ENCODE results near the gene MBIP.
"Not testable (repeated sequence)": the region's sequence is repeated elsewhere in the genome, so short reads cannot be mapped to it uniquely, and the experiment has no call there.

The MBIP gene

DNA sequence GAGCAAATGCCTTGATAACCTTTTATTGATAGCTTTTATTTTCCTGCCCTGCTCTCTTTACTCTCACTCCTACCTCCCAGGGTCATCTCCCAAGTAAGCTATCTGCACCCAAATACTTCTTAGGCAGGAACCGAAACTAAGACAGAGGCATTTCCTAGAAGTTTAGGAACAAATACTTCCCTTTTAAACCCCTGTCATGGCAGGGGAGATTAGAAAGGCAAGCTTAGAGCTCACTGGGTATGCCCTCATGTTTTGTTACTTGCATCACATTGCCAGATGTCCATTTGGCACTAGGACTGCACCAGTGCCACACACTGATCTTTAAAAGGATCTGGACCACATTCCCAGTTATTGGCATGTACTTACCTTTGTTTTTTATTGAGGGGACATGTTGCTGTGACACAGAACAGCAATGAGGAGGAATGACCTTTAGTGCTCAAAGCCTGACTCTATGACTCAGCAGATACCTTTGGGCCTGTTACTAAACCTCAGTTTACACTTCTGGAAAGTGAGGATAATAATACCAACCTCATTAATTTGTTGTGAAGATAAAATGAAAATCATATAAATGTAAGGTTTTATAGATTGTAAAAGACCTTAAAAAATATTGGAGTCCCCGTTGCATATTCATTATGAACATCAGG lies 40.9 kb upstream of the MBIP start:
- DNase-seq, result no peak
- TF ChIP-seq, protein P1, sequence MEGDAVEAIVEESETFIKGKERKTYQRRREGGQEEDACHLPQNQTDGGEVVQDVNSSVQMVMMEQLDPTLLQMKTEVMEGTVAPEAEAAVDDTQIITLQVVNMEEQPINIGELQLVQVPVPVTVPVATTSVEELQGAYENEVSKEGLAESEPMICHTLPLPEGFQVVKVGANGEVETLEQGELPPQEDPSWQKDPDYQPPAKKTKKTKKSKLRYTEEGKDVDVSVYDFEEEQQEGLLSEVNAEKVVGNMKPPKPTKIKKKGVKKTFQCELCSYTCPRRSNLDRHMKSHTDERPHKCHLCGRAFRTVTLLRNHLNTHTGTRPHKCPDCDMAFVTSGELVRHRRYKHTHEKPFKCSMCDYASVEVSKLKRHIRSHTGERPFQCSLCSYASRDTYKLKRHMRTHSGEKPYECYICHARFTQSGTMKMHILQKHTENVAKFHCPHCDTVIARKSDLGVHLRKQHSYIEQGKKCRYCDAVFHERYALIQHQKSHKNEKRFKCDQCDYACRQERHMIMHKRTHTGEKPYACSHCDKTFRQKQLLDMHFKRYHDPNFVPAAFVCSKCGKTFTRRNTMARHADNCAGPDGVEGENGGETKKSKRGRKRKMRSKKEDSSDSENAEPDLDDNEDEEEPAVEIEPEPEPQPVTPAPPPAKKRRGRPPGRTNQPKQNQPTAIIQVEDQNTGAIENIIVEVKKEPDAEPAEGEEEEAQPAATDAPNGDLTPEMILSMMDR (IDR thresholded peaks at IDR 0.05; ENCODE audit: low read depth, low read length), result no peak
- peaks cover 52% of the 10 kb centered on the region for H3K27me3 ChIP-seq (ENCODE audit: insufficient read depth, low read depth, severe bottlenecking)
- H3K36me3 ChIP-seq, result no peaks in the 10 kb centered on the region
- peaks cover 3% of the 10 kb centered on the region for H3K9me3 ChIP-seq (ENCODE audit: severe bottlenecking)
- H3K27ac ChIP-seq, result no peak overlapping the region
- H3K4me3 ChIP-seq (ENCODE audit: low read depth, low read length), result no peak overlapping the region

DNA sequence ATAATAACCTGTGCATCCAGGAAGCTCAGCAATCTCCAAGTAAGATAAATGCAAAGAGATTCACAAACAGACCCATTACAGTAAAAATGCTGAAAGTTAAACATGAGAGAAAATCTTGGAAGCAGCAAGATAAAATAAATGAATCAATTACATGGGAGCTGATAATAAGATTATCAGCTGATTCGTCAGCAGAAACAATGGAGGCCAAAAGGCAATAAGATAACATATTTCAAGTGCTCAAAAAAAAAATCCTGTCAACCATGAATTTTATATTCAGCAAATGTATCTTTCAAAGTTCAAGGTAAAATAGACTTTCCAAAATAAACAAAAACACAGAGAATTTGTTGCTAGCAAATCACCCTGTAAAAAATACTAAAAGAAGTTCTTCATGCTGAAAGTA lies 36.4 kb upstream of the MBIP start:
- peaks cover 17% of the 10 kb centered on the region for H3K27me3 ChIP-seq (ENCODE audit: insufficient read depth, low read depth, severe bottlenecking)
- peaks cover 3% of the 10 kb centered on the region for H3K9me3 ChIP-seq (ENCODE audit: severe bottlenecking)
- TF ChIP-seq, protein P1 (IDR thresholded peaks at IDR 0.05; ENCODE audit: low read depth, low read length), result no peak
- H3K27ac ChIP-seq, result no peak overlapping the region
- DNase-seq, result no peak
- H3K36me3 ChIP-seq, result no peaks in the 10 kb centered on the region
- H3K4me3 ChIP-seq (ENCODE audit: low read depth, low read length), result no peak overlapping the region

DNA sequence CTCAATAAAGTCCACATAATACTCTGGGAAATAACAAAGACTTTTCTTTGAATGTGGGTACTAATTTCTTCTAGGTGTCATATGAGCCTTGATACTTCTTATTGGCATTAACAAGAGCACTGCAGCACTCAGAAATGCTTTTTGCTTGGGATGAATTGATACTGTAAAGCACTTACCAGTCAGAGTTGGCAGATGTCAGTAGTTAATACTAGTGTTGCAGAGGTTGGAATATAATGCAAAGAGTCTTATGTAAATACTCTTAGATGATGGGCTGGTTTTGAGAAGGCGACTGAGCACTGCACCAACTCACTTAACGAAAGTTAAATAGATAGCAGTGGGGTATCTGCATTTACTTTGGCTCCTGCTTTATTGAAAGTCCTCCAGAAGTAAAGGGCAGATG lies 25.6 kb upstream of the MBIP start:
- H3K36me3 ChIP-seq, result no peaks in the 10 kb centered on the region
- peaks cover 56% of the 10 kb centered on the region for H3K27me3 ChIP-seq (ENCODE audit: insufficient read depth, low read depth, severe bottlenecking)
- no peak overlapping the region for H3K4me3 ChIP-seq (ENCODE audit: low read depth, low read length)
- H3K9me3 ChIP-seq (ENCODE audit: severe bottlenecking), result peaks cover 2% of the 10 kb centered on the region
- no peak overlapping the region for H3K27ac ChIP-seq
- TF ChIP-seq, protein P1 (IDR thresholded peaks at IDR 0.05; ENCODE audit: low read depth, low read length), result no peak
- no peak for DNase-seq

DNA sequence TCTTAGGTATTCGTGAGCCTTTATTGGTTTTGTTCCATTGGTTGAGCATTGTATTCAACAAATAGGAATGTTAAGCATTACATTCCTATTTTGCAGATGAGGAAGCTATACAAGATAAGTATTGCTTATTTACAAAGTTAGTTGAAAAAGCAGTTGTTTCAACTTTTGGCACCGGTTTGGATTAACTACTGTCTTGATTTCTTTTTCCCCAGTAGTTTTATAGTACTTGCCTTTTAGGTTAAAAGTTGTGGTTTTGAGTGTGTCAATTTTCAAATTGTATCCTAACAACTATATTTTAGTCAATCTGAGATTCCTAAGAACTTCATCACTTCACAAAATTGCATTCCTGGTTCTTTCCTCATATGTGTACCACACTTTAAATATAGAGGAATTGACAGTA lies 23.8 kb upstream of the MBIP start:
- TF ChIP-seq, protein P1 (IDR thresholded peaks at IDR 0.05; ENCODE audit: low read depth, low read length), result no peak
- Histone ChIP-seq H3K27me3 (ENCODE audit: insufficient read depth, low read depth, severe bottlenecking) (peaks cover 54% of the 10 kb centered on the region), H3K4me3 (ENCODE audit: low read depth, low read length) (no peak overlapping the region), H3K36me3 (no peaks in the 10 kb centered on the region), H3K9me3 (ENCODE audit: severe bottlenecking) (peaks cover 2% of the 10 kb centered on the region), H3K27ac (no peak overlapping the region)
- DNase-seq, result no peak

DNA sequence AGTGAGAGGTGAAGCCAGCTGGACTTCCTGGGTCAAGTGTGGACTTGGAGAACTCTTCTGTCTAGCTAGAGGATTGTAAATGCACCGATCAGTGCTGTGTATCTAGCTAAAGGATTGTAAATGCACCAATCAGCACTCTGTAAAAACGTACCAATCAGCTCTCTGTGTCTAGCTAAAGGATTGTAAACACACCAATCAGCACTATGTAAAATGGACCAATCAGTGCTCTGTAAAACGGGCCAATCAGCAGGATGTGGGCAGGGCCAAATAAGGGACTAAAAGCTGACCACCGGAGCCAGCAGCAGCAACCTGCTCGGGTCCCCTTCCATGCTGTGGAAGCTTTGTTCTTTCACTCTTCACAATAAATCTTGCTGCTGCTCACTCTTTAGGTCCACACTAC lies 21.4 kb upstream of the MBIP start:
- not testable (repeated sequence) for H3K4me3 ChIP-seq (ENCODE audit: low read depth, low read length); H3K9me3 ChIP-seq (ENCODE audit: severe bottlenecking); DNase-seq; H3K27ac ChIP-seq; H3K36me3 ChIP-seq
- peaks cover 46% of the 10 kb centered on the region for H3K27me3 ChIP-seq (ENCODE audit: insufficient read depth, low read depth, severe bottlenecking)

DNA sequence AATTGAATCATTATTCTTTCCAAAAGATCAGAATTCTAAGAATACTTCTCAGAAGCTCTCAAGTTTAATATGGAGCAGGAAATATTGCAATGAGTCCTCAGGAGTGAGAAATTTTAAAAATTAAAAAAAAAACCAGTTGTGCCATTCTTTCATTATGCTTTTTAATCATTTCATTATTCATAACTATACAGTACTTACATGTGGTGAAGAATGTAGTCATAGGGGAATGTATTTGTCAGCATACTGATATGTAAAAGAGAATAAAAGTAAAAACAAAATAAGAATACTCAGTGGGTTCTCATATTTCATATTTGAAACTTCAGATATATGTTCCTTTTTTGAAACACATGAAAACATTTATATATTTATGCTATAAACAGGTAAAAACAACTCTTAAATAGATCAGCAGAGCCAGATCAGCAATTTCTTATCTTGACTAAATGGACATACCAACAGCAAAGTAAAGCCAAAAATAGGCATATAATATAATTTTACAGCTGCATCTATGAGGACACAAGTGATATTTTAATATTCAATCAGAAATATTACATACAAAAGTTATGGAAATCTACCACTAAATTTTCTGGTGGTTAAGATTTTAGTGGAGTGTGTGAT lies 19.9 kb upstream of the MBIP start:
- Histone ChIP-seq H3K27me3 (ENCODE audit: insufficient read depth, low read depth, severe bottlenecking) (peaks cover 37% of the 10 kb centered on the region), H3K4me3 (ENCODE audit: low read depth, low read length) (no peak overlapping the region), H3K27ac (no peak overlapping the region), H3K36me3 (no peaks in the 10 kb centered on the region), H3K9me3 (ENCODE audit: severe bottlenecking) (peaks cover 2% of the 10 kb centered on the region)
- TF ChIP-seq, protein P1 (IDR thresholded peaks at IDR 0.05; ENCODE audit: low read depth, low read length), result no peak
- no peak for DNase-seq
